Progenitor cell of endocrine pancreas (in vitro differentiated cells): Measurements from ENCODE around the gene ETV2. TPM values are rescaled to one million over a fixed set of nuclear protein-coding genes. Genes with fewer than 3 reads are reported as not detected.
A peak's percentile ranks its signal among the peaks of the same experiment; 100 is the strongest.
"Not testable (repeated sequence)": the region's sequence is repeated elsewhere in the genome, so short reads cannot be mapped to it uniquely, and the experiment has no call there.

Experiments
- DNase-seq: peaks from one replicate; pipeline ENCODE4 v3.0.0; 2021; ENCODE audit warnings: low spot score; ENCODE audit not compliant: unreplicated experiment
- H3K27ac Mint-ChIP-seq: 2 replicates; pipeline ENCODE4 v1.8.0; 2021; ENCODE audit warnings: mild to moderate bottlenecking, moderate library complexity, mixed read lengths
- H3K27me3 Mint-ChIP-seq: 2 replicates; pipeline ENCODE4 v1.8.0; 2021; ENCODE audit warnings: mixed read lengths
- H3K36me3 Mint-ChIP-seq: 2 replicates; pipeline ENCODE4 v1.8.0; 2022; ENCODE audit warnings: mixed read lengths; ENCODE audit not compliant: insufficient read depth
- H3K4me1 Mint-ChIP-seq: 2 replicates; pipeline ENCODE4 v1.8.0; 2021; ENCODE audit warnings: low read depth, mixed read lengths
- H3K4me3 Mint-ChIP-seq: 2 replicates; pipeline ENCODE4 v1.8.0; 2021; ENCODE audit warnings: low read depth, mild to moderate bottlenecking, moderate library complexity, mixed read lengths
- H3K9me3 Mint-ChIP-seq: 2 replicates; pipeline ENCODE4 v1.8.0; 2021; ENCODE audit warnings: low read depth, mixed read lengths
- total RNA-seq: library from RNA; stranded (reverse); gene quantifications from 2 replicates; pipeline ENCODE4 v1.2.1, GENCODE V29; 2021
- TF ChIP-seq, protein P1 (sequence below): fragments of 200-600 bp; sonication (generic); IDR thresholded peaks from one replicate; pipeline ENCODE4 v1.5.0; 2021; ENCODE audit warnings: antibody characterized with exemption, mild to moderate bottlenecking; ENCODE audit not compliant: unreplicated experiment

The ETV2 gene
- total RNA-seq, 1 donor from 2014 or later, result 1.0 TPM

DNA sequence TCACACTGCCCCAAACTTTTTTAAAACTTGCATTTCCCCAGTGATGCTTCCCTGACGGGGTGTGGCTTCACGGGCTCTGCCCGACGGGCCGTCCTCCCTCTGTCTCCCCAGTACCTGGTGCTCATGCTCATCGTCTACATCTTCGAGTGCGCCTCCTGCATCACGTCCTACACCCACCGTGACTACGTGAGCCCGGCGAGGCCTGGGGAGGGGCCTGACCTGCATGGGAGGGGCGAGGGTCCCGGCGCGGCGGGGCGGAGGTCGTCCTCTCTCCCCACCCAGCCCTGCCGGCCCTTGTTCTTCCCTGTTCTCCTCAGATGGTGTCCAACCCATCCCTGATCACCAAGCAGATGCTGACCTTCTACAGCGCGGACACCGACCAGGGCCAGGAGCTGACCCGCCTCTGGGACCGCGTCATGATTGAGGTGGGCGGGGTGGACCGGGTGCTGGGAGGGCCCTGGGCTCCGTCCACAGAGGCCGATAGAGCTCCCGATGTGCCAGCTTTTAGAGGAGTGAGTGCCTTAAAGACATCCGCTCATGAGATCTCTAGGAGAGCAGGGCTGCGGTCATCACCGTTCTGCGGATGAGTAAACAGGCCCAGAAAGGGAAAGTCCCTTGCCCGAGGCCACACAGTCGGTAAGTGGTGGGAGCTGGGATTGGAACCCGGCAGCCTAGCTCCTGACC lies 31.7 kb downstream of the ETV2 start:
- Mint-ChIP-seq H3K36me3 (no peaks in the 10 kb centered on the region), H3K9me3 (no peaks in the 10 kb centered on the region), H3K4me1 (peaks cover 2% of the 10 kb centered on the region), H3K27ac (no peak overlapping the region), H3K4me3 (peak overlapping the region; percentile 64), H3K27me3 (peaks cover 60% of the 10 kb centered on the region)
- DNase-seq, result no peak
- TF ChIP-seq, protein P1, sequence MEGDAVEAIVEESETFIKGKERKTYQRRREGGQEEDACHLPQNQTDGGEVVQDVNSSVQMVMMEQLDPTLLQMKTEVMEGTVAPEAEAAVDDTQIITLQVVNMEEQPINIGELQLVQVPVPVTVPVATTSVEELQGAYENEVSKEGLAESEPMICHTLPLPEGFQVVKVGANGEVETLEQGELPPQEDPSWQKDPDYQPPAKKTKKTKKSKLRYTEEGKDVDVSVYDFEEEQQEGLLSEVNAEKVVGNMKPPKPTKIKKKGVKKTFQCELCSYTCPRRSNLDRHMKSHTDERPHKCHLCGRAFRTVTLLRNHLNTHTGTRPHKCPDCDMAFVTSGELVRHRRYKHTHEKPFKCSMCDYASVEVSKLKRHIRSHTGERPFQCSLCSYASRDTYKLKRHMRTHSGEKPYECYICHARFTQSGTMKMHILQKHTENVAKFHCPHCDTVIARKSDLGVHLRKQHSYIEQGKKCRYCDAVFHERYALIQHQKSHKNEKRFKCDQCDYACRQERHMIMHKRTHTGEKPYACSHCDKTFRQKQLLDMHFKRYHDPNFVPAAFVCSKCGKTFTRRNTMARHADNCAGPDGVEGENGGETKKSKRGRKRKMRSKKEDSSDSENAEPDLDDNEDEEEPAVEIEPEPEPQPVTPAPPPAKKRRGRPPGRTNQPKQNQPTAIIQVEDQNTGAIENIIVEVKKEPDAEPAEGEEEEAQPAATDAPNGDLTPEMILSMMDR, result no peak

DNA sequence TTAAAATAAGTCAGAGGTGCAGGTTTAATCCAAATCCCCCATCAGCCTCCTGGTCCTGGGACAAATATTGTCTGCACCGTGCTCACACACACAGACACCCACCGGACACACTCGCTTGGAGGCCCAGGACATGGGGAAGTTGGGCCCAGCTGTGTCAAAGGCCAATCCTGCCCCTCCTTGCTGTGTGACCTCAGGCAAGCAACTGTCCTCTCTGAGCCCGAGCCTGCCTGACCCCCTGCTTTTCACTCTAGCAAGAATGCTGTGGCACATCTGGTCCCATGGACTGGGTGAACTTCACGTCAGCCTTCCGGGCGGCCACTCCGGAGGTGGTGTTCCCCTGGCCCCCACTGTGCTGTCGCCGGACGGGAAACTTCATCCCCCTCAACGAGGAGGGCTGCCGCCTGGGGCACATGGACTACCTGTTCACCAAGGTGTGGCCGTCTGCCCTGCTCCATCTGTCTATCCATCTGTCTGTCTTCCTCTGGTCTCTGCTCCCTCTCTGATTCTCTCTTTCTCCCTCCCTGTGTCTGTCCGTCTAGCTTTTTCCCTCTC lies 34.1 kb downstream of the ETV2 start:
- Mint-ChIP-seq H3K27me3 (peaks cover 46% of the 10 kb centered on the region), H3K4me3 (no peak overlapping the region), H3K27ac (no peak overlapping the region), H3K9me3 (no peaks in the 10 kb centered on the region), H3K4me1 (peaks cover 2% of the 10 kb centered on the region), H3K36me3 (no peaks in the 10 kb centered on the region)
- DNase-seq, result no peak
- TF ChIP-seq, protein P1, result no peak

DNA sequence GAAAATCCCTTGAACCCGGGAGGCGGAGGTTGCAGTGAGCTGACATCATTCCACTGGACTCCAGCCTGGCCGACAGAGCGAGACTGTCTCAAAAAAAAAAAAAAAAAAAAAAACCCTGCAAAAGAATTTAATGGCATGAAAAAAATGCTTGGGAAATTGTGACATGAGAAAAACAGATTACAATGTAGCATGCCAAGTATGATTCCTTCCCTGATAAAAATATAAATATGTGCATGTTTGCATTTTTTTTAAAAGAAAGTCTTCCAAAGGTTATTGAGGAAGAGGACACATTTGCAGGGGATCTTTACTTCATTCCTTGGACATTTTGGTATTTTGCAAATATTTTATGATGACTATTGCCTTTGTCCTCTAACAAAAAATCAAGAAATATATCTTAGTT lies 48.3 kb downstream of the ETV2 start:
- no peak for DNase-seq
- TF ChIP-seq, protein P1, result no peak
- Mint-ChIP-seq H3K4me3 (no peak overlapping the region), H3K9me3 (no peaks in the 10 kb centered on the region), H3K27ac (no peak overlapping the region), H3K27me3 (no peaks in the 10 kb centered on the region), H3K4me1 (no peaks in the 10 kb centered on the region), H3K36me3 (no peaks in the 10 kb centered on the region)

DNA sequence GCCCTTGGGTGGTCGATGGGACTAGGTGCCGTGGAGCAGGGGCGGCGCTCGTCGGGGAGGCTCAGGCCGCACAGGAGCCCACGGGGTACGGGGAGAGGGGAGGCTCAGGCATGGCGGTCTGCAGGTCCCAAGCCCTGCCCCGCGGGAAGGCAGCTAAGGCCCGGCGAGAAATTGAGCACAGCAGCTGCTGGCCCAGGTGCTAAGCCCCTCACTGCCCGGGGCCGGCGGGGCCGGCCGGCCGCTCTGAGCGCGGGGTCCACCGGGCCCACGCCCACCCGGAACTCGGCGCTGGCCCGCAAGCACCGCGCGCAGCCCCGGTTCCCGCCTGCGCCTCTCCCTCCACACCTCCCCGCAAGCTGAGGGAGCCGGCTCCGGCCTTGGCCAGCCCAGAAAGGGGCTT lies 49.6 kb downstream of the ETV2 start:
- DNase-seq, H3K36me3 Mint-ChIP-seq, H3K4me3 Mint-ChIP-seq, H3K4me1 Mint-ChIP-seq, H3K27ac Mint-ChIP-seq, H3K27me3 Mint-ChIP-seq, H3K9me3 Mint-ChIP-seq: not testable (repeated sequence)

- TF ChIP-seq, protein P1, result no peak
- no peak overlapping the region for H3K27ac Mint-ChIP-seq
- no peaks in the 10 kb centered on the region for H3K4me1 Mint-ChIP-seq
- H3K4me3 Mint-ChIP-seq, result no peak overlapping the region
- DNase-seq, result no peak
- no peaks in the 10 kb centered on the region for H3K9me3 Mint-ChIP-seq
- no peaks in the 10 kb centered on the region for H3K27me3 Mint-ChIP-seq
- no peaks in the 10 kb centered on the region for H3K36me3 Mint-ChIP-seq
Measured at GRCh38 chr19:35692010-35692409, 50.5 kb downstream of the ETV2 start.

DNA sequence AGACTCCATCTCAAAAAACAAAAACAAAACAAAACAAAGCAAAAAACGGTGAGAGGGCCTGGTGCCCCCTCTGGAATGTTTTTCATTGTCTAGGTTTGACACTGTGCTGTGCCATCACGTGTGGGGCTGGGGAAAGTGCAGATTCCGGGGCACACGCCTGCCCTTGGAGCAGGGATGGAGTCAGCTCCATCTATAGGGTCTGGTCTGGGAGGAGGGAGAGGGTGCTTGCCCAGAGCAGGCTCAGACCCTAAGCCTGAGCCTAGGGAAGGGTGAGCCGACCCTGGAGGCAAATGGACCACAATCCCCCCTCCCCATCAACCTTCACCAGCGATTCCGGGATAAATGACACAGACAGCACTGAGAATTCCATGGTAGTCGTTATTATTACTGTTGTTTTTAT lies 51.9 kb downstream of the ETV2 start:
- H3K27ac Mint-ChIP-seq, result no peak overlapping the region
- H3K36me3 Mint-ChIP-seq, result no peaks in the 10 kb centered on the region
- TF ChIP-seq, protein P1, result no peak
- H3K4me1 Mint-ChIP-seq, result no peaks in the 10 kb centered on the region
- DNase-seq, result no peak
- no peaks in the 10 kb centered on the region for H3K27me3 Mint-ChIP-seq
- no peaks in the 10 kb centered on the region for H3K9me3 Mint-ChIP-seq
- H3K4me3 Mint-ChIP-seq, result no peak overlapping the region
